Liver (tissue), 9 donors: ENCODE results near the gene PSMB8. TPM values are rescaled to one million over a fixed set of nuclear protein-coding genes. Genes with fewer than 3 reads are reported as not detected.

Experiments
- DNase-seq: peaks from one replicate; pipeline ENCODE4 v3.0.0-alpha.2; 2017; ENCODE audit warnings: low spot score
- H3K27ac ChIP-seq, 2 donors: one replicate each; pipeline ENCODE4 v1.7.0; 2013; ENCODE audit warnings: inconsistent platforms in 2 of 2, low read length in 2 of 2, control low read depth in 1 of 2, low read depth in 1 of 2, mild to moderate bottlenecking in 1 of 2
- H3K27me3 ChIP-seq, 4 donors: one replicate each; pipeline versions ENCODE4 v1.6.1 to v1.7.0; 2013; ENCODE audit warnings: low read length in 3 of 4, inconsistent platforms in 1 of 4, mild to moderate bottlenecking in 1 of 4, moderate library complexity in 1 of 4; ENCODE audit not compliant: control insufficient read depth in 4 of 4, insufficient read depth in 4 of 4
- H3K36me3 ChIP-seq, 4 donors: one replicate each; pipeline versions ENCODE4 v1.6.1 to v1.7.0; 2013; ENCODE audit warnings: low read length in 3 of 4, mild to moderate bottlenecking in 3 of 4, low read depth in 1 of 4, moderate library complexity in 1 of 4; ENCODE audit not compliant: control insufficient read depth in 4 of 4, insufficient read depth in 3 of 4
- H3K4me1 ChIP-seq, 4 donors: one replicate each; pipeline versions ENCODE4 v1.6.1 to v1.7.0; 2013; ENCODE audit warnings: low read length in 3 of 4, mild to moderate bottlenecking in 3 of 4, moderate library complexity in 1 of 4; ENCODE audit not compliant: control insufficient read depth in 4 of 4, insufficient read depth in 4 of 4
- H3K4me3 ChIP-seq, 3 donors: one replicate each; pipeline versions ENCODE4 v1.6.1 to v1.7.0; 2013; ENCODE audit warnings: low read length in 3 of 3, control low read depth in 1 of 3, low read depth in 1 of 3, mild to moderate bottlenecking in 1 of 3
- H3K9ac ChIP-seq, 2 donors: one replicate each; pipeline ENCODE4 v1.7.0; 2013; ENCODE audit warnings: low read length in 2 of 2, mild to moderate bottlenecking in 2 of 2, moderate library complexity in 2 of 2, control low read depth in 1 of 2, low read depth in 1 of 2
- H3K9me3 ChIP-seq, 4 donors: one replicate each; pipeline versions ENCODE4 v1.6.1 to v1.7.0; 2013; ENCODE audit warnings: low read length in 3 of 4; ENCODE audit not compliant: control insufficient read depth in 4 of 4
- FOXA1 ChIP-seq: IDR thresholded peaks from 2 replicates; pipeline ENCODE4 v1.6.1; 2016; ENCODE audit warnings: antibody characterized with exemption
- GABPA ChIP-seq, 2 donors: IDR thresholded peaks in 1 of 2; conservative IDR thresholded peaks in 1 of 2; 2 replicates each; pipeline ENCODE4 v1.6.1; 2016; ENCODE audit warnings: antibody characterized with exemption in 2 of 2, mild to moderate bottlenecking in 1 of 2, moderate library complexity in 1 of 2
- HNF4A ChIP-seq, 2 donors: conservative IDR thresholded peaks; 2 replicates each; pipeline ENCODE4 v1.6.1; 2016; ENCODE audit warnings: antibody characterized with exemption in 2 of 2, mild to moderate bottlenecking in 2 of 2
- JUND ChIP-seq, 2 donors: IDR thresholded peaks; 2 replicates each; pipeline ENCODE4 v1.6.1; 2016; ENCODE audit warnings: antibody characterized with exemption in 2 of 2
- NR2F2 ChIP-seq: IDR thresholded peaks from 2 replicates; pipeline ENCODE4 v1.6.1; 2016; ENCODE audit warnings: antibody characterized with exemption
- RXRA ChIP-seq, 2 donors: IDR thresholded peaks; 2 replicates each; pipeline ENCODE4 v1.6.1; 2017 to 2018; ENCODE audit warnings: antibody characterized with exemption in 2 of 2, mild to moderate bottlenecking in 1 of 2
- SP1 ChIP-seq: IDR thresholded peaks from 2 replicates; pipeline ENCODE4 v1.6.1; 2018; ENCODE audit warnings: antibody characterized with exemption, mild to moderate bottlenecking
- TAF1 ChIP-seq: conservative IDR thresholded peaks from 2 replicates; pipeline ENCODE4 v1.6.1; 2016; ENCODE audit warnings: antibody characterized with exemption, mild to moderate bottlenecking
- YY1 ChIP-seq: IDR thresholded peaks from 2 replicates; pipeline ENCODE4 v1.6.1; 2016; ENCODE audit warnings: antibody characterized with exemption, mild to moderate bottlenecking
- WGBS: extraction: QIAGEN DNeasy Blood & Tissue Kit; methylation state at CpG from one replicate; pipeline ENCODE4 v1.1.7; 2013; 5-methylcytosine and 5-hydroxymethylcytosine counted together
- polyA plus RNA-seq, 2 donors: library from polyadenylated mRNA; stranded (reverse) in 1 of 2; unstranded in 1 of 2; fragments of 200-250 nt in 1 of 2; fragments of >200 nt in 1 of 2; fragmentation: Nextera tagmentation in 1 of 2; extraction: Ambion mirVana in 1 of 2; gene quantifications; one replicate each; pipeline versions ENCODE4 v1.2.1 to v1.2.3, GENCODE V29; 2013 to 2015
- total RNA-seq, 2 donors: library from RNA; depleted of rRNA; stranded (reverse); fragments of >200 nt; gene quantifications; one replicate each; pipeline ENCODE4 v1.2.3, GENCODE V29; 2014
- TF ChIP-seq, protein P1 (sequence below): IDR thresholded peaks from 2 replicates; pipeline ENCODE4 v1.6.1; 2016; ENCODE audit warnings: antibody characterized with exemption
- TF ChIP-seq, protein P2 (sequence below): IDR thresholded peaks from 2 replicates; pipeline ENCODE4 v1.6.1; 2016; ENCODE audit warnings: antibody characterized with exemption
- TF ChIP-seq, protein P3 (sequence below): fragments of 150-350 bp; IDR thresholded peaks from 2 replicates; pipeline ENCODE4 v1.5.1; 2017; ENCODE audit warnings: improper control_type of control experiment, low read depth, low read length; ENCODE audit not compliant: missing input control
- TF ChIP-seq, protein P4 (sequence below): IDR thresholded peaks from 2 replicates; pipeline ENCODE4 v1.6.1; 2016; ENCODE audit warnings: antibody characterized with exemption
- donor health status: healthy.
- donor health status: healthy.
- donor health status: healthy.
- donor health status: healthy.
- donor health status: healthy.

PSMB8 gene
- total and polyA plus RNA-seq, 4 donors: 19.9 to 75.1 (median 44.0) TPM

DNA sequence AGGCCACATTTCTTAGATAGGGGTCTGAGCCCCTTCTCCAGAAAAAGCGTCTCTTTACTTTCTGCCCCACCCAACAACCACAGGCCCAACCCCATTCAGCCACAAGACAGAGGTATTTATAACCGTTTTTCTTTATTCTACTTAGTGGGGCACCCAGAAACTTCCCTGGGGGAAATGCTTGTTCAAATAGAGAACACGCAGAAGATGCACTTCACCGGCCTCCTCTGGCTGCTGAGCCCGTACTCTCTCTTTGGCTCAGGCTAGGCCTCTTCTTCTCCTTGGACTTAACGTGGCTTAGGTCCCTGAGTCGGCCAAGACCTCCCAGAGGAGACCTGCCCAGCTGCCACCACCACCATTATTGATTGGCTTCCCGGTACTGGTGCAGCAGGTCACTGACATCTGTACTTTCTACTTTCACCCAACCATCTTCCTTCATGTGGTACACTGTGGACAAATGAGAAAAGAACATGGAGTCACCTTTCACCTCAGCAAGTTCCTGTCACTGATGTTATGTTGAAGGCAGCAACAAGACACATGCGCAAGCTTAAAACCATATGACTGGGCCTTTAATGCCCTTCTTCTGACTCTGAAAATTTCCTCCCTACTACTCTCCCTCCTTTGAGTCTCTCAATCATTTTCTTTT, 3.1 kb downstream of the PSMB8 start:
- H3K27me3 ChIP-seq: no peaks in the 10 kb centered on the region
- no peak overlapping the region for H3K4me3 ChIP-seq
- no peak for DNase-seq
- peaks cover 9 to 51% (median 23%) of the 10 kb centered on the region in 4 donors for H3K4me1 ChIP-seq
- no peak overlapping the region for H3K9ac ChIP-seq
- peak overlapping the region; percentile 36 to 54 for H3K27ac ChIP-seq
- WGBS: 62% methylated on average over 9 of the region's 9 CpGs
- peak; percentile 76 to 86 for TF ChIP-seq RXRA (IDR thresholded peaks at IDR 0.05)
- peak; percentile 55 to 69 for TF ChIP-seq HNF4A (conservative IDR thresholded peaks at IDR 0.05)
- peak; percentile 73 for TF ChIP-seq YY1
- peak; percentile 79 for TF ChIP-seq SP1
- TF ChIP-seq JUND (IDR thresholded peaks at IDR 0.05): no peak
- TF ChIP-seq FOXA1: no peak
- TF ChIP-seq, protein P1, sequence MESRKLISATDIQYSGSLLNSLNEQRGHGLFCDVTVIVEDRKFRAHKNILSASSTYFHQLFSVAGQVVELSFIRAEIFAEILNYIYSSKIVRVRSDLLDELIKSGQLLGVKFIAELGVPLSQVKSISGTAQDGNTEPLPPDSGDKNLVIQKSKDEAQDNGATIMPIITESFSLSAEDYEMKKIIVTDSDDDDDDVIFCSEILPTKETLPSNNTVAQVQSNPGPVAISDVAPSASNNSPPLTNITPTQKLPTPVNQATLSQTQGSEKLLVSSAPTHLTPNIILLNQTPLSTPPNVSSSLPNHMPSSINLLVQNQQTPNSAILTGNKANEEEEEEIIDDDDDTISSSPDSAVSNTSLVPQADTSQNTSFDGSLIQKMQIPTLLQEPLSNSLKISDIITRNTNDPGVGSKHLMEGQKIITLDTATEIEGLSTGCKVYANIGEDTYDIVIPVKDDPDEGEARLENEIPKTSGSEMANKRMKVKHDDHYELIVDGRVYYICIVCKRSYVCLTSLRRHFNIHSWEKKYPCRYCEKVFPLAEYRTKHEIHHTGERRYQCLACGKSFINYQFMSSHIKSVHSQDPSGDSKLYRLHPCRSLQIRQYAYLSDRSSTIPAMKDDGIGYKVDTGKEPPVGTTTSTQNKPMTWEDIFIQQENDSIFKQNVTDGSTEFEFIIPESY: no peak
- TF ChIP-seq NR2F2: peak; percentile 33
- TF ChIP-seq, protein P2, sequence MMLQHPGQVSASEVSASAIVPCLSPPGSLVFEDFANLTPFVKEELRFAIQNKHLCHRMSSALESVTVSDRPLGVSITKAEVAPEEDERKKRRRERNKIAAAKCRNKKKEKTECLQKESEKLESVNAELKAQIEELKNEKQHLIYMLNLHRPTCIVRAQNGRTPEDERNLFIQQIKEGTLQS: no peak
- TF ChIP-seq, protein P3, sequence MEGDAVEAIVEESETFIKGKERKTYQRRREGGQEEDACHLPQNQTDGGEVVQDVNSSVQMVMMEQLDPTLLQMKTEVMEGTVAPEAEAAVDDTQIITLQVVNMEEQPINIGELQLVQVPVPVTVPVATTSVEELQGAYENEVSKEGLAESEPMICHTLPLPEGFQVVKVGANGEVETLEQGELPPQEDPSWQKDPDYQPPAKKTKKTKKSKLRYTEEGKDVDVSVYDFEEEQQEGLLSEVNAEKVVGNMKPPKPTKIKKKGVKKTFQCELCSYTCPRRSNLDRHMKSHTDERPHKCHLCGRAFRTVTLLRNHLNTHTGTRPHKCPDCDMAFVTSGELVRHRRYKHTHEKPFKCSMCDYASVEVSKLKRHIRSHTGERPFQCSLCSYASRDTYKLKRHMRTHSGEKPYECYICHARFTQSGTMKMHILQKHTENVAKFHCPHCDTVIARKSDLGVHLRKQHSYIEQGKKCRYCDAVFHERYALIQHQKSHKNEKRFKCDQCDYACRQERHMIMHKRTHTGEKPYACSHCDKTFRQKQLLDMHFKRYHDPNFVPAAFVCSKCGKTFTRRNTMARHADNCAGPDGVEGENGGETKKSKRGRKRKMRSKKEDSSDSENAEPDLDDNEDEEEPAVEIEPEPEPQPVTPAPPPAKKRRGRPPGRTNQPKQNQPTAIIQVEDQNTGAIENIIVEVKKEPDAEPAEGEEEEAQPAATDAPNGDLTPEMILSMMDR: no peak
- no peak for TF ChIP-seq TAF1
- peak in 1 of 2 donors; percentile 25 for TF ChIP-seq GABPA (IDR thresholded peaks at IDR 0.05 in 1 of 2, conservative IDR thresholded peaks at IDR 0.05 in 1 of 2)
- TF ChIP-seq, protein P4, sequence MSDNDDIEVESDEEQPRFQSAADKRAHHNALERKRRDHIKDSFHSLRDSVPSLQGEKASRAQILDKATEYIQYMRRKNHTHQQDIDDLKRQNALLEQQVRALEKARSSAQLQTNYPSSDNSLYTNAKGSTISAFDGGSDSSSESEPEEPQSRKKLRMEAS: peak; percentile 15
- peaks cover 2 to 6% (median 4%) of the 10 kb centered on the region in 4 donors for H3K36me3 ChIP-seq
- H3K9me3 ChIP-seq: no peaks in the 10 kb centered on the region

DNA sequence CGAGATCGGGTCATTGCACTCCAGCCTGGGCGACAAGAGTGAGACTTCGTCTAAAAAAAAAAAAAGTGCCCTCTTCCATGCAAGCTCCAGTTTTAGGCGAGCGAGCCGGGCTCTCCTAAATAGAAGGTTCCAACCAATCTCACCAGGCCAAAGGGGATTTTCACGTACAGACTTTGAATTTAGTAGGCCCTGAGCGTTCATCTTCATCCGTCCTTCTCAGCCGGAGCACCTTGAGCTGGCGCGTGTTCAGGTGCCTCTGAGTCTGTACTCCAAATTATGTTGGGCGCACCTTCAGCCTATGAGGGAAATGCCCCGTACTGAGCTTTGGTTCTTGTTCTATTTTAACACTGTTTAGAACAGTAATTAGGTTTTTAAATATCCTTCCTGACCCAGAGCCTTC, 4.5 kb downstream of the PSMB8 start:
- Histone ChIP-seq H3K4me1 (peaks cover 7 to 40% (median 19%) of the 10 kb centered on the region in 4 donors), H3K9ac (no peak overlapping the region), H3K27me3 (no peaks in the 10 kb centered on the region), H3K36me3 (peaks cover 0 to 14% (median 8%) of the 10 kb centered on the region in 4 donors), H3K4me3 (no peak overlapping the region), H3K9me3 (no peaks in the 10 kb centered on the region), H3K27ac (peak overlapping the region; percentile 78 to 94)
- DNase-seq: no peak
- WGBS: 89% methylated on average over 15 of the region's 15 CpGs
- TF ChIP-seq RXRA (IDR thresholded peaks at IDR 0.05) (no peak), HNF4A (conservative IDR thresholded peaks at IDR 0.05) (no peak)
- TF ChIP-seq, protein P1: no peak
